ENCODE results near the gene FAM240B. TPM values are rescaled to one million over a fixed set of nuclear protein-coding genes. Genes with fewer than 3 reads are reported as not detected.

The FAM240B gene
- total and polyA plus RNA-seq, 2 experiments from 2014 or later, result not detected

- H3K4me3 ChIP-seq, result no peak overlapping the region
- H3K4me1 ChIP-seq (ENCODE audit: low read depth), result no peaks in the 10 kb centered on the region
- no peak overlapping the region for H3K27ac ChIP-seq
- no peaks in the 10 kb centered on the region for H3K36me3 ChIP-seq
- DNase-seq (ENCODE audit: low read depth in 1 of 2, low spot score in 1 of 2), result no peak
- H3K9me3 ChIP-seq (ENCODE audit: low read depth), result no peaks in the 10 kb centered on the region
- no peak for TF ChIP-seq CTCF (IDR thresholded peaks at IDR 0.05; ENCODE audit: low read depth, low read length)
- no peaks in the 10 kb centered on the region for H3K27me3 ChIP-seq
Measured at GRCh38 chr9:38734831-38735230, 14.9 kb upstream of the FAM240B start.

GRCh38 chr9:38733503-38733902 is 13.6 kb upstream of the FAM240B start:
- no peak for TF ChIP-seq CTCF (IDR thresholded peaks at IDR 0.05; ENCODE audit: low read depth, low read length)
- no peaks in the 10 kb centered on the region for H3K27me3 ChIP-seq
- no peaks in the 10 kb centered on the region for H3K4me1 ChIP-seq (ENCODE audit: low read depth)
- H3K36me3 ChIP-seq, result no peaks in the 10 kb centered on the region
- no peak overlapping the region for H3K27ac ChIP-seq
- no peak overlapping the region for H3K4me3 ChIP-seq
- H3K9me3 ChIP-seq (ENCODE audit: low read depth), result no peaks in the 10 kb centered on the region
- DNase-seq (ENCODE audit: low read depth in 1 of 2, low spot score in 1 of 2), result no peak

DNA sequence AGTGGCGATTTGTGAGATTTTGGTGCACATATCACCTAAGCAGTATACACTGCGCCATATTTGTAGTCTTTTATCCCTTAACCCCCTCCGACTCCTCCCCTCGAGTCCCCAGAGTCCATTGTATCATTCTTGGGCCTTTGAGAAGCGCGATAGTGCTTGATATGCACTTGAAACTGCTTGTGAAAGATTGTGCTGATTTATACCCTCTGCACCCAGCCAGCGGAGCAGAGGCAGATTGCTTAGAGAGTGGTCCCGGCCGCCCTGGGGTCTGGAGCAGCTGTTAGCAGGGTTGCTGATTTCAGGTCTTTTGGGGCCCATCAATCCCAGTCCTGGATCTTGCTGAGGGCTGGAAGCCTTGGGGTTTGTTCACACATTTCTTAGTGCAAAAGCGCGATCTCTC is 13.0 kb upstream of the FAM240B start:
- TF ChIP-seq CTCF (IDR thresholded peaks at IDR 0.05; ENCODE audit: low read depth, low read length), result no peak
- Histone ChIP-seq H3K4me1 (ENCODE audit: low read depth) (no peaks in the 10 kb centered on the region), H3K36me3 (no peaks in the 10 kb centered on the region), H3K4me3 (no peak overlapping the region), H3K9me3 (ENCODE audit: low read depth) (no peaks in the 10 kb centered on the region), H3K27me3 (no peaks in the 10 kb centered on the region), H3K27ac (no peak overlapping the region)
- DNase-seq (ENCODE audit: low read depth in 1 of 2, low spot score in 1 of 2), result no peak

- H3K27me3 ChIP-seq, result no peaks in the 10 kb centered on the region
- TF ChIP-seq CTCF (IDR thresholded peaks at IDR 0.05; ENCODE audit: low read depth, low read length), result peak; percentile 65
- no peaks in the 10 kb centered on the region for H3K9me3 ChIP-seq (ENCODE audit: low read depth)
- no peaks in the 10 kb centered on the region for H3K36me3 ChIP-seq
- no peaks in the 10 kb centered on the region for H3K4me1 ChIP-seq (ENCODE audit: low read depth)
- peak; percentile 36 to 70 for DNase-seq (ENCODE audit: low read depth in 1 of 2, low spot score in 1 of 2)
- H3K27ac ChIP-seq, result no peak overlapping the region
- no peak overlapping the region for H3K4me3 ChIP-seq
Measured at GRCh38 chr9:38727497-38728001, 7.6 kb upstream of the FAM240B start.

- no peak for DNase-seq (ENCODE audit: low read depth in 1 of 2, low spot score in 1 of 2)
- Histone ChIP-seq H3K27ac (no peak overlapping the region), H3K9me3 (ENCODE audit: low read depth) (no peaks in the 10 kb centered on the region), H3K4me1 (ENCODE audit: low read depth) (no peaks in the 10 kb centered on the region), H3K27me3 (no peaks in the 10 kb centered on the region), H3K4me3 (no peak overlapping the region), H3K36me3 (no peaks in the 10 kb centered on the region)
- no peak for TF ChIP-seq CTCF (IDR thresholded peaks at IDR 0.05; ENCODE audit: low read depth, low read length)
Measured at GRCh38 chr9:38724754-38725153, 4.8 kb upstream of the FAM240B start.

- no peaks in the 10 kb centered on the region for H3K4me1 ChIP-seq (ENCODE audit: low read depth)
- H3K9me3 ChIP-seq (ENCODE audit: low read depth), result no peaks in the 10 kb centered on the region
- no peaks in the 10 kb centered on the region for H3K36me3 ChIP-seq
- no peak for TF ChIP-seq CTCF (IDR thresholded peaks at IDR 0.05; ENCODE audit: low read depth, low read length)
- DNase-seq (ENCODE audit: low read depth in 1 of 2, low spot score in 1 of 2), result no peak
- no peaks in the 10 kb centered on the region for H3K27me3 ChIP-seq
- no peak overlapping the region for H3K27ac ChIP-seq
- H3K4me3 ChIP-seq, result no peak overlapping the region
Measured at GRCh38 chr9:38718148-38718547, 1.8 kb downstream of the FAM240B start.

Data from cardiac muscle cell (in vitro differentiated cells and primary cell).